Endodermal cell (in vitro differentiated cells): ENCODE data around the gene TMEM205. TPM values are rescaled to one million over a fixed set of nuclear protein-coding genes. Genes with fewer than 3 reads are reported as not detected.

Experiments used
- DNase-seq: peaks from one replicate; pipeline ENCODE4 v3.0.0-alpha.2; 2017
- H3K27ac ChIP-seq: 2 replicates; pipeline ENCODE4 v1.5.1; 2013; ENCODE audit warnings: mild to moderate bottlenecking, low read depth, low read length, moderate library complexity
- H3K27me3 ChIP-seq: 2 replicates; pipeline ENCODE4 v1.6.1; 2013; ENCODE audit warnings: mild to moderate bottlenecking, low read length, moderate library complexity; ENCODE audit not compliant: insufficient read depth, control insufficient read depth, poor library complexity, severe bottlenecking
- H3K36me3 ChIP-seq: 2 replicates; pipeline ENCODE4 v1.7.0; 2013; ENCODE audit warnings: mild to moderate bottlenecking, low read length, moderate library complexity; ENCODE audit not compliant: control insufficient read depth, insufficient read depth
- H3K4me1 ChIP-seq: one replicate; pipeline ENCODE4 v1.7.0; 2013; ENCODE audit warnings: low read length; ENCODE audit not compliant: control insufficient read depth, insufficient read depth
- H3K4me3 ChIP-seq: 2 replicates; pipeline ENCODE4 v1.5.1; 2013; ENCODE audit warnings: mild to moderate bottlenecking, low read length, moderate library complexity
- H3K9ac ChIP-seq: 2 replicates; pipeline ENCODE4 v1.6.1; 2013; ENCODE audit warnings: mild to moderate bottlenecking, low read length, moderate library complexity; ENCODE audit not compliant: poor library complexity, severe bottlenecking; ENCODE audit errors: extremely low read depth
- H3K9me3 ChIP-seq: 2 replicates; pipeline ENCODE4 v1.6.1; 2013; ENCODE audit warnings: mild to moderate bottlenecking, low read length, moderate library complexity; ENCODE audit not compliant: control insufficient read depth
- H3K27ac Mint-ChIP-seq: 2 replicates; pipeline ENCODE4 v1.8.0; 2020; ENCODE audit warnings: mixed read lengths
- H3K27me3 Mint-ChIP-seq: 2 replicates; pipeline ENCODE4 v1.8.0; 2021; ENCODE audit warnings: mild to moderate bottlenecking, mixed read lengths; ENCODE audit not compliant: insufficient read depth
- H3K36me3 Mint-ChIP-seq: 2 replicates; pipeline ENCODE4 v1.8.0; 2020; ENCODE audit warnings: low read depth, mixed read lengths
- H3K4me1 Mint-ChIP-seq: 2 replicates; pipeline ENCODE4 v1.8.0; 2020; ENCODE audit warnings: mixed read lengths
- H3K4me3 Mint-ChIP-seq: 2 replicates; pipeline ENCODE4 v1.8.0; 2020; ENCODE audit warnings: mild to moderate bottlenecking, moderate library complexity, mixed read lengths
- H3K9me3 Mint-ChIP-seq: 2 replicates; pipeline ENCODE4 v1.8.0; 2020; ENCODE audit warnings: mild to moderate bottlenecking, mixed read lengths
- WGBS, 2 experiments: methylation state at CpG; one replicate each; pipeline versions ENCODE4 v1.1.5 to v1.1.7; 2013; ENCODE audit warnings: missing lambda C conversion rate in 2 of 2, mixed read lengths in 1 of 2; ENCODE audit not compliant: insufficient coverage in 1 of 2, insufficient read length in 1 of 2; 5-methylcytosine and 5-hydroxymethylcytosine counted together
- total RNA-seq, 2 donors: library from RNA; stranded (reverse); fragmentation: NEBNext Ultra II Directional in 1 of 2; extraction: Animal tissue kit (Norgen Biotek cat#: 25700) in 1 of 2; gene quantifications; 2 replicates in 1 of 2; 3 replicates in 1 of 2; pipeline ENCODE4 v1.2.1, GENCODE V29; 2021
- TF ChIP-seq, protein P1 (sequence below): fragments of 200-600 bp; sonication (generic); conservative IDR thresholded peaks from 2 replicates; pipeline ENCODE4 v1.5.0; 2021; ENCODE audit warnings: antibody characterized with exemption, mild to moderate bottlenecking

The TMEM205 gene
- total RNA-seq, 2 donors from 2014 or later, result 58.2 to 58.9 TPM

- H3K9me3 ChIP-seq, result no peaks in the 10 kb centered on the region
- H3K4me3 Mint-ChIP-seq, result peak overlapping the region; percentile 74
- no peaks in the 10 kb centered on the region for H3K27me3 ChIP-seq
- H3K27ac Mint-ChIP-seq, result peak overlapping the region; percentile 61
- no peak for DNase-seq
- peaks cover 5% of the 10 kb centered on the region for H3K4me1 Mint-ChIP-seq
- TF ChIP-seq, protein P1, sequence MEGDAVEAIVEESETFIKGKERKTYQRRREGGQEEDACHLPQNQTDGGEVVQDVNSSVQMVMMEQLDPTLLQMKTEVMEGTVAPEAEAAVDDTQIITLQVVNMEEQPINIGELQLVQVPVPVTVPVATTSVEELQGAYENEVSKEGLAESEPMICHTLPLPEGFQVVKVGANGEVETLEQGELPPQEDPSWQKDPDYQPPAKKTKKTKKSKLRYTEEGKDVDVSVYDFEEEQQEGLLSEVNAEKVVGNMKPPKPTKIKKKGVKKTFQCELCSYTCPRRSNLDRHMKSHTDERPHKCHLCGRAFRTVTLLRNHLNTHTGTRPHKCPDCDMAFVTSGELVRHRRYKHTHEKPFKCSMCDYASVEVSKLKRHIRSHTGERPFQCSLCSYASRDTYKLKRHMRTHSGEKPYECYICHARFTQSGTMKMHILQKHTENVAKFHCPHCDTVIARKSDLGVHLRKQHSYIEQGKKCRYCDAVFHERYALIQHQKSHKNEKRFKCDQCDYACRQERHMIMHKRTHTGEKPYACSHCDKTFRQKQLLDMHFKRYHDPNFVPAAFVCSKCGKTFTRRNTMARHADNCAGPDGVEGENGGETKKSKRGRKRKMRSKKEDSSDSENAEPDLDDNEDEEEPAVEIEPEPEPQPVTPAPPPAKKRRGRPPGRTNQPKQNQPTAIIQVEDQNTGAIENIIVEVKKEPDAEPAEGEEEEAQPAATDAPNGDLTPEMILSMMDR, result no peak
- H3K4me3 ChIP-seq, result peak overlapping the region; percentile 83
- no peaks in the 10 kb centered on the region for H3K9me3 Mint-ChIP-seq
- H3K27ac ChIP-seq, result no peak overlapping the region
- WGBS, 2 experiments, result 0% methylated on average over 4 to 9 of the region's 9 CpGs
- peaks cover 9% of the 10 kb centered on the region for H3K36me3 Mint-ChIP-seq
- H3K27me3 Mint-ChIP-seq, result no peaks in the 10 kb centered on the region
- no peaks in the 10 kb centered on the region for H3K4me1 ChIP-seq
- H3K36me3 ChIP-seq, result peaks cover 7% of the 10 kb centered on the region
- H3K9ac ChIP-seq, result peak overlapping the region; percentile 41
Observed at GRCh38 chr19:11383706-11384048, 37.6 kb upstream of the TMEM205 start.

GRCh38 chr19:11382898-11383705 is 37.0 kb upstream of the TMEM205 start:
- Mint-ChIP-seq H3K9me3 (no peaks in the 10 kb centered on the region), H3K27ac (peak overlapping the region; percentile 81), H3K4me1 (peaks cover 5% of the 10 kb centered on the region), H3K36me3 (peaks cover 13% of the 10 kb centered on the region), H3K4me3 (peak overlapping the region; percentile 74), H3K27me3 (no peaks in the 10 kb centered on the region)
- no peaks in the 10 kb centered on the region for H3K9me3 ChIP-seq
- 0 to 2% methylated on average over 11 to 65 of the region's 65 CpGs for WGBS, 2 experiments
- H3K27me3 ChIP-seq, result no peaks in the 10 kb centered on the region
- DNase-seq, result peak; percentile 94
- peaks cover 12% of the 10 kb centered on the region for H3K36me3 ChIP-seq
- peak overlapping the region; percentile 83 for H3K4me3 ChIP-seq
- H3K4me1 ChIP-seq, result no peaks in the 10 kb centered on the region
- H3K9ac ChIP-seq, result peak overlapping the region; percentile 41
- TF ChIP-seq, protein P1, result peak; percentile 93
- no peak overlapping the region for H3K27ac ChIP-seq

DNA sequence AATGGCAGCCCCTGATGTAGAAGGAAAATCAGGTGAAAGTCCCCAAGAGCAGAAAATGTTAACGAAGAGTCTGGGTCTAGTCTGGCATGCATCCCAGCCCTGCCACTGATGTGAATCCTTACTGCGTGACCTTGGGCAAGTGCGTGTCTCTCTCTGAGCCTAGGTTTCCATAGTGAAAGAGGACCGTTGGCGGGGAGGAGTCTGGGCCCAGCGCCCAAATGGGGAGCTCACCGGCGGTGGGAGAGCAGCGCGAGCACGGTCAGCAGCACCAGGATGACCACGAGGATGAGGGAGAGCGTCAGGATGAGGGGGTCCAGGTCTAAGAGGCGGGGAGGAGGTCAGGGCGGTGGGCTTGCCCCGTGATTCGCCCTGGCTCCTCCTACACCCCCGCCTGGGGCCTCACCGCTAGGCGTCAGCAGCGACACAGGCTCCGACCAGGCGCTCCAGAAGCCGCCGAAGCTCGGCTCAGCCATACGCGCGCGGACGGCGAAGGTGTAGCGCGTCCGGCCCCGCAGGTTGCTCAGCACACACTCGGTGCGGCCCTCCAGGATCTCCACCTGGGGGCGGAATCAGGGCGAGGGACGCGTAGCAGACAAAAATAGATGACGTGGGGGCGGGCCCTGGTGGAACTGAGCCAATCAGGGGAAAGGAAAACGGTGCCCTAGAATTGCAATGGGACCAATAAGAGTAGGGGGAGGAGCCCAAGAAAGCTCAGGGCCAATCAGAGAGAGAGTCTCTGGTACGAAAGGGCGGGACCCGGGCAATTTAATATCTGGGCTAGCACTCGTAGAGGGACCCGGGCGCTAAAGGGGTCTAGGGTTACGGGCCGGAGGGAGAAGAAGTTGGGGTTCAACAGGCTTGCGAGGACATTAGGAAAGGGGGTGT is 34.8 kb upstream of the TMEM205 start:
- peak; percentile 99 for DNase-seq
- Histone ChIP-seq H3K36me3 (peaks cover 20% of the 10 kb centered on the region), H3K4me1 (no peaks in the 10 kb centered on the region), H3K27ac (peak overlapping the region; percentile 34), H3K27me3 (no peaks in the 10 kb centered on the region), H3K9ac (peak overlapping the region; percentile 71), H3K9me3 (no peaks in the 10 kb centered on the region), H3K4me3 (peak overlapping the region; percentile 86)
- H3K27ac Mint-ChIP-seq, result peak overlapping the region; percentile 99
- TF ChIP-seq, protein P1, result peak; percentile 85
- no peaks in the 10 kb centered on the region for H3K27me3 Mint-ChIP-seq
- peaks cover 5% of the 10 kb centered on the region for H3K4me1 Mint-ChIP-seq
- peaks cover 24% of the 10 kb centered on the region for H3K36me3 Mint-ChIP-seq
- H3K9me3 Mint-ChIP-seq, result no peaks in the 10 kb centered on the region
- 3 to 7% methylated on average over 25 to 54 of the region's 54 CpGs for WGBS, 2 experiments
- peak overlapping the region; percentile 74 for H3K4me3 Mint-ChIP-seq
